Right lung (tissue), 5 donors: ENCODE results near the gene BHMT2. TPM values are rescaled to one million over a fixed set of nuclear protein-coding genes. Genes with fewer than 3 reads are reported as not detected.

Experiments used
- DNase-seq, 2 donors: peaks; one replicate each; pipeline ENCODE4 v3.0.0-alpha.2; 2013
- polyA plus RNA-seq, 5 donors: library from polyadenylated mRNA; unstranded; fragments of 120-200 nt; gene quantifications; one replicate each; pipeline versions ENCODE4 v1.2.1 to v1.2.3, GENCODE V29; 2013; ENCODE audit warnings: inconsistent platforms in 1 of 5, low replicate concordance in 1 of 5; ENCODE audit not compliant: insufficient read length in 5 of 5, insufficient read depth in 1 of 5

The BHMT2 gene
- polyA plus RNA-seq, 5 donors = 1.4 to 2.3 (median 1.9) TPM

- no peak for DNase-seq
These were observed 7.1 kb upstream of the BHMT2 start for GRCh38 chr5:79062436-79062835.

GRCh38 chr5:79070350-79070667, 742 bp downstream of the BHMT2 start:
- DNase-seq = peak; percentile 27 to 36

DNA sequence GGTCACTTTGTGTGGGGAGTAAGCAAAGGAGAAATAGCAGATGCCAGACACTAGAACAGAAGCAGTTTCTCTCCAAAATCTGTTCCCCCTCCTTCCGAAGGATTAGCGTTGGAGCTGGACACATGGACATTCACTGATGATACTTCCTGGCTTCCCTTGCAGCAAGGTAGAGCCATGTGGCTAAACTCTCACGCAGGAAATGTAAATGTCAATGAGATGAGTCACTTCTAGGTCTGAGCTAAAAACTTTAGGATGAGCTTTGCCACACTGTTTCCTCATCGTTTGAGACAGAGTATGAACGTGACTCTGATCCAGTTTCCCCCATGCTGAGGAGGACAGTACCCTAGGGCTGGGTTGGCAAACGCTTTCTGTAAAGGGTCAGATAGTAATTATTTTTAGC, 5.1 kb downstream of the BHMT2 start:
- no peak for DNase-seq

- no peak for DNase-seq
These were observed 6.3 kb downstream of the BHMT2 start for GRCh38 chr5:79075646-79076426.

GRCh38 chr5:79076819-79077218, 7.3 kb downstream of the BHMT2 start:
- no peak for DNase-seq

DNA sequence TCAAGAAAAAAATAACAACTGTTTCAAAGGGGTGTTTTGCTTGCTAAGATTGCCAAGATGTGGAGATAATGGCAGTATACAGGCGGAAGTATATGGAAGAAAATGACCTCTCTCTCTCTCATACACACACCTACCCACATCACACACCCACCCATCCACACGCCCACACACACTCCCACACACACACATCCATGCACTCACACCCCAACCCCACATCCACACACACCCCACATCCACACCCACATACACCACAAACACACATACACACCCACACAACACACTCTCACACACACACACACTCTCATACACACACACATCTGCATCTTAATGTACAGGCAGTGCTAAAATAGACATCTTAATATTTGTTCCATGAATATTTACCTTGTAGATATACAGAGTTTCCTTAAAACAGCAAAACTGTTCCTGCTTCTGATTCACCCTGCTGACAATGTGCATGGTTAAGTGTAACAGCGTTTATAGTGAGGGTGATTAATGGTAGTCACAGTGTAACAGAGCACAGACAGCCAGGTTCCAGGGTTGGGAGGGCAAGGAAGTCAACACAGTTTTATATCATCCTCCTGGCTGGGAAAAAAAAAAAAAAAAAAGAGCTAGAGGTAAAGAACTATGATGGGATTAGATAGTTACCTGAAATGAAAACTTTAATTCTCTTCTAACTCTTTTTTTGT, 8.3 kb downstream of the BHMT2 start:
- DNase-seq = no peak

DNA sequence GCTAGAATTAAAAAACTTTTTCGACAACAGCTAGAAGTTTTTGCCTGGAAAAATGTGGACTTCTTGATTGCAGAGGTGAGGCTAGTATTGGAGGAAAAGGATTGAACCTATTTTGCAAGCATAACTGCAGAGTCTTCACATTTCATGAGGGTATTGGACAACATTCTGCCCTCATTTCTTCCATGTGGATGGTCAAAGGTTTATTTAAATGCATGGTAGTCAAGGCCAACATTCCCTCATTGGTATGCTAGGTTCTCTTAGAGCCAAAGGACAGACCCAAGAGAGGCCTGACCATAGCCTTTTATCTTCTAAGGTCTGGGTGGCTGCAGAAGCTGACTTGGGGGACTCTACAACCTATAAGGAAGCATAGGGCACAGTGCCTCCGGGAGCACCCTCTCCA, 11.2 kb downstream of the BHMT2 start:
- DNase-seq = no peak

DNA sequence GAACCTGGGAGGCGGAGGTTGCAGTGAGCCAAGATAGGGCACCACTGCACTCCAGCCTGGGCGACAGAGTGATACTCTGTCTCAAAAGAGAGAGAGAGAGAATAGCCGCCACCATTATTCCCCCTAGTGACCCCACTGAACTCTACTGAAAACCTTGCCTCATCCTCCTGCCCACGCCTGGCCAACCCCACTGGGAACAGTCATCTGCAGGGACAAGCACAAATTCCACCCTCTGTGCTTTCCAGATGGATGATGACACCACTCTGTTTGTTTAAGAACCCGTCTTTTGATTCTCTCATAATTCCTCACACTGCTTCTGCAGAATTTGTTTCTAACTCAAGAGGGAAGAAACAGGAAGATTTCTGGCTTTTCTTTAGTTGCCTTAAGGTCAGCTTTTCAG, 12.2 kb downstream of the BHMT2 start:
- DNase-seq = no peak

GRCh38 chr5:79086116-79086515, 16.5 kb downstream of the BHMT2 start:
- no peak for DNase-seq

DNA sequence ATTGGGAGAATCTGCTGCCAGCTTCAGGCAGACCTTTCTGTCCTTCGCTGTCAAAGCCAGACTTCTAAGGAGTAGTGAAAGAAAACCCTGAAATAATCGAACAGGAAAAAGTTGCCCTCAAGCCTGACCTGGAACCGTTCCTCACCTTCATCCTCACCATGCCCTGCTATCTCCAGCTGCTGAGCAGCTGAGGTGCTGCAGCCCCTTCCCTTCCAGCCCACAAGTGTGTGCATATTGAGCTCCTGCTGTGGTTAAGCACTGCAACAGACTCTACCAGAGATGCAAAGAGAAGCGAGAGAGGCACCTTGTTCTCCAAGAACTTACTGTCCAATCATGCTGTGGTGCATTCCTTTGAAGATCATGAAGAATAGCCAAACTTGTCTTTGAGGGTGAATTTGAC, 18.9 kb downstream of the BHMT2 start:
- no peak for DNase-seq

- DNase-seq = no peak
These were observed 21.5 kb downstream of the BHMT2 start for GRCh38 chr5:79091064-79091463.

DNA sequence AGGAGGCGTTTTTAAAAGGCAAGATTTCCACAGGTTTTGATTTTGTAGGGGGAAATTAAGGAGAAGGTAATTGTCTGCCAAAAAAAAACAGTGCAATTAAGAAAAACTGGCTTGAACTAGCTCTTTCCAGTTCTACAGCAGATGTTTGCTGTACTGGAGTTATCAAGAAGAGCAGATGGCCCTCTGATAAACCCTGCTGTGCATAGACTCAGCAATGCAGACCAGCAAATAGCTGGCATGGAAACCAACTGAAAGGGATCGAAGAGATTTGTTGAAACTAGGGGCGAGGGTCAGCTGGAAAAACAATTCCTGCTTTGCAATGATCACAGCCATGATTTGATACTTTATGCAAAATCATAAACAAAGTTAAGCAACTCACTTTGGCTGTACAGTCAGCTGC, 24.2 kb downstream of the BHMT2 start:
- peak in 1 of 2 donors; percentile 25 for DNase-seq

DNA sequence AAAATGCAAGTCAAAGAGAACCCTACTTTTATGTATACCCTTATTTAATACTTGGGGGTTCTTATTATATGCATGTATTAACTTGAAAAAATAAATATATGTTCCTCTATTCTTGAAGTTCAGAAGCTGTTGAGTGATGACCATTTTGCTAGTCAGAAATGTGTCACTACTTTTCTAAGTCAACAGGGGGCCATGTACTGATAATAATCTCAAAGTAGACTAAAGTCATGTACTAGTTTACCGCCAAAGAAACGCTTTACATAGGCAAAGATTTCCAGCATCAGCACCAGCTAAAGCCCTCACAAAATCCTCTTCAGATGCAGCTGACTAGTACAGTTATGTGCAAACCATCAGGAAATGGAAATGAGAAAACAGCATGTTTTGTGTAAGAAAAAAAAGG, 36.3 kb downstream of the BHMT2 start:
- no peak for DNase-seq

DNA sequence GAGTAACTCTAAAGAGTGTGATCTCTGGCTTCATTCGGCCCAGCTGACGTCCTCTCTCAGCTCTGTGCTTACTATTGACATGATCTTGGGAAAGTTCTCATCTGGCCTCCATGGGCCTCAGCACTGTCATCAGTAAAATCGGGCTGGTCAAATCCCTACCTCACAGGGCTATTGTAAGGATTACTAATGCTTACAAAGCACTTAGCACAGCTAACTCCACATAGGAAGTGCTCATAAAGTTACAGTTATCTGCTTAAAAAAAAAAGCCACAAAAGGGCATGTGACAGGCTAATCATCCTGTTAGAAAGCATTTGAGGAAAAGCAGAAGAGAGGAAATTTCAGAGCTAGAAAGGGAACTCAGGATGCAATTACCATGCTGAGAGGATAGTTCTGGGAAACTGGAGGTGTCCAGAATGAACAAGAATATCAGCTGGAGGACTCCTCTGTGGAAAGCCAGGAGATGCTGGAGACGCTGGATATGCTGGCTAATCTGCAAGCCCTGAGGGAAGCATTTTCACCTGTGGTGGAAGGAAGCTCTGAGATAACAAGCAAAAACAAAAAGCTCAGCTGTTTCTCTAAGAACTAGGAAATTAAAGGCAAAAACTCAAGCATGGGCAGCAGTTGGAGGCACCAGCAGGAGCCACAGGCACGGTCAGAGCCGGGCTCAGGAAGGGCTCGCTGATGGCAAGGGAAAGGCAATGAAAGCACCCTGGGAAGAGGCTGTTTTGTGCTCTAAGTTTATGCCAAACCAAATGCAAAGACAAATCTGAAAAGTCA, 37.6 kb downstream of the BHMT2 start:
- DNase-seq = no peak

DNA sequence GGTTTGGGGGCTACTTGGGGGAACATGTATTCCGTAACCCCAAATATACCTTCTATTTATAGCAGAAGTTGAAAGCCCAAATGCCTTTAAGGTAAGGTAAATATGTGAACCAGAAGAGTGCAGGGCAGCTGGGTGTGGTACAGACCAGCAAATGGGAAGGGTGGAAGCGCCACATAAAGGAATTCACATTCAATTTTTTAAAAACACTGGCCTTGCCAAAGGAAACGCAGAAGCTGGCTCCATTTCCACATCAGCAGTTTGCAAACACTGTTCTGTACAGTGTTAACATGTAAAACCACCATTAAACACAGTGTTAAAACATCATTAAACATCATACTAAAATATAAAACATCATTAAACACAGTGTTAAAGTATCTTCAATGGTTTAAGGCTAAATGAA, 38.5 kb downstream of the BHMT2 start:
- no peak for DNase-seq

- DNase-seq = no peak
These were observed 39.2 kb downstream of the BHMT2 start for GRCh38 chr5:79108792-79109191.

- no peak for DNase-seq
These were observed 40.2 kb downstream of the BHMT2 start for GRCh38 chr5:79109527-79110492.

GRCh38 chr5:79111387-79111959, 41.9 kb downstream of the BHMT2 start, which contains the start of gene BHMT:
Gene BHMT, plus strand, starts transcription at chr5:79111809. Its CDS starts 77 bp downstream, at chr5:79111886.
- DNase-seq = no peak

DNA sequence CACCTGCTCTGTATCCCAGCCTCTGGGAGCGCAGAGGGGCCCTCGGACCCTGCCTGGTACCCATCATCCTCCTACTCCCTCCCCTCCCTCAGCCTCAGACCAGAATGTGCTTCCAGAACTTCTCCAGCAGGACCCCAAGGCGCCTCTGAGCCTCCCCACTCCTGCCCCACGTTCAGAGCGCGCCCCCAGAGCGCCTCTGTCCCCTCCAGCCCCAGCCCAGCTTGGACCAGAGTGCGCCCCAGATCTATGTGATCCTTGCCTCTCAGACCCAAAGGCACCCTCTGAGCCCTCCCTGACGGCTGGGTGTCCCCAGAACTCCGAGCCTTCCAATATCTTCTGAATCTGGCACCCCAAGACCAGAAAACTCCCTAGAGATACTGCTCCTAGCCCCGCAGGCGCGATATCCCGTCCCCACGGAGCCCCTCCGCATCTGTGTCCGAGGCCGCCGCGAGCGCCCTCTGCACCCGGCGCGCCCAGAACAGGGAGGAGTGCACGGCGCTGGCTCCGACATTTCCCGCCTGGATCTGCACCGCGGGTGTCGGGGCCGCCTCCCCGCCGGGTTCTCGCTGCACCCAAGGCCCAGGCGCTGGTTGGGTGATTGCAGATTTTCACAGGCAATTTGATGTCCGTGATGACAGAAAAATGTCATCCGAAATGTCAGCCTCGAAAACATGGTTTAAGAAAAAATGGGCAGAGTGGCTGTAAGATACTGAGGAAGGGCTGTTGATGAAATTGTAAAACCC, 42.6 kb downstream of the BHMT2 start:
- no peak for DNase-seq

DNA sequence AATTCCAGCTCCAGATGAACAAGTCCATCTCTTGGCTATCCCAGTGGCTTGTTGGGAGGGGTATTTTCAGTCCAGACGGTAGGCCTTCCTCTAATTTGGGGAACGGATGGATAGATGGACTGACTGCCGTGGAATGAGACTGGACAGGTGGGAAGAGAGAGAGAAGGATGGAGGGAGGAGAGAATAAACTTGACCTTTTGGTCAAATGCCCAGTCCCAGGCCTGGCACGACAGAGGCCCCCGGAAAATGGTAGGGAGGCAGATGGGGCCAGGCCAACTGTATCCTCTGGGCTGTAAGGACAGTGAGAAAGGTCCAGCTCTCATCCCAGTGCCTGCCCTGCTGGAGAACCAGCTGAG, 43.1 kb downstream of the BHMT2 start:
- no peak for DNase-seq

DNA sequence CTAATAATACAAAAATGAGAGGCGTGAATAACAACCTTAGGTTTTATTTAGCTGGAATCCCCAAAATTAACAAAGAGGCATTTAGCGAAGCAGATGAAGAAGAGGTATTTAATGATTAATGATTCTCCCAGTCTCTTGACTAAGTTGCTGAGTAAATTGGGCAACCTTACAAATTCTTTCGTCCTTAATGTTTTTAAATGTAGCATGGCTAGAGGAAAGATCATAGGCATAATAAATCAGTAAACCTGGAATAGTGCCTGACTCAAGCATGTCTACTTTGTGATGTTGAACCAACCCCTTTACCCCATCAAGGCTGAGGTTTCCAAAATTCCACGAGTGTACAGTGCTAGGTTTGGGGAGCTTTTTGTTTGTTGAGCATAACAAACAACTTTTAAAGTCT, 49.9 kb downstream of the BHMT2 start:
- DNase-seq = no peak
